Pulmonary artery endothelial cell (primary cell): Measurements from ENCODE around the gene NR3C2. TPM values are rescaled to one million over a fixed set of nuclear protein-coding genes. Genes with fewer than 3 reads are reported as not detected.
"Not testable (repeated sequence)": the region's sequence is repeated elsewhere in the genome, so short reads cannot be mapped to it uniquely, and the experiment has no call there.

Experiments used
- DNase-seq: peaks from one replicate; pipeline ENCODE4 v3.0.0-alpha.2; 2011; ENCODE audit warnings: low read depth, low spot score
- total RNA-seq: library from RNA; depleted of rRNA; stranded (reverse); fragments of >200 nt; gene quantifications from 2 replicates; pipeline ENCODE4 v1.2.3, GENCODE V29; 2014

NR3C2 gene
- total RNA-seq, 1 donor from 2014 or later = 7.6 TPM

DNA sequence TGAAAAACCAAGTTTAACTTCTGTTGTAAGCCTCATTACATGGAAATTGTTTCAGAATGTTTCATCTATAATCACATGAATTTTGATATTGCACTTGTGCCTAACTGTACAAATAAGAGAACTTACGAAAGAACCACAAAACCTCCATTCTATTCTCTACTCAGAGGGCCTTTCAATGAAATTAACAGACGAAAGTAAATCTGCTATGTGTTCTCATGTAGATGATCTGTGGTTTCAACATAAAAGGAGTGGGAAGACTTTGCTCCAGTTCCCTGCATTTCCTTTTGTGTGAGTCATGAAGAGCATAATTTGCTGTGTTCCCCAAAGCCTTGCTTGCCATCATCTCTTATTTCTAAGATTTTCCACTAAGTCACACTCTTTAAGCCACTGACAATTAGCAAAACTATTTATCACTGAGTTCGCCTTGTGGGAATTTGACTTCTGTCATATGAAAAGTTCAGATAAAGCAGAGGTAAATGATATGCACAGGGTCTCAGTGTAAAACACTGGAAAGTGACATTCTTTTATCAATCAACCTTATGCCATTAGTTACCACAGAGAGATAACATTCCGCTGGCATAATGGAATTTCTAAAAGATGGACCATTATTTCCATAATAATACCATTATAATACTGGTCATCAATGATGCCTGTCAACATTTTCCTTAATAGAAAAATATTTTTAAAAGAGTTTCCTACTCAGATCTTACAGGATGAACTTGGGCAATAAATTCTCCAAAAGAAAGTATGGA lies 329.8 kb downstream of the NR3C2 start:
- no peak for DNase-seq

DNA sequence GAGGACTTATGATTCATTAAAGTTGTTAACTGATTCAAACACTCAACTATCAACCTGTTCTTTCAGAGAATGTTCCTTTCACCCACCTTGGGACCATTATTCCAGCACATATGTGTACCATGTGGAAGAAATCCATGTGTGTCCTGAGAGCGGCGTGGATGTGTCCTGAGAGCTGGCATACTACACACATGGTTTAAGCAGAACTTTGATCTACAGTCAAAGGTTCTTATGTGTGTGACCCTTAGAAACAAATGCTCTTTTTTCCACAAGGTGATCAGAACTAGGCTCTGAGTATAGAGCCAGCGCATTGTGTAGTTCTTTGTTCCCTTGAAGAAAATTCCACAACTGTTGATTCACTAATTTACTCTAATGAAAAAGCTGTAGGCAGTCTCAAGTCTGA lies 332.0 kb downstream of the NR3C2 start:
- no peak for DNase-seq

DNA sequence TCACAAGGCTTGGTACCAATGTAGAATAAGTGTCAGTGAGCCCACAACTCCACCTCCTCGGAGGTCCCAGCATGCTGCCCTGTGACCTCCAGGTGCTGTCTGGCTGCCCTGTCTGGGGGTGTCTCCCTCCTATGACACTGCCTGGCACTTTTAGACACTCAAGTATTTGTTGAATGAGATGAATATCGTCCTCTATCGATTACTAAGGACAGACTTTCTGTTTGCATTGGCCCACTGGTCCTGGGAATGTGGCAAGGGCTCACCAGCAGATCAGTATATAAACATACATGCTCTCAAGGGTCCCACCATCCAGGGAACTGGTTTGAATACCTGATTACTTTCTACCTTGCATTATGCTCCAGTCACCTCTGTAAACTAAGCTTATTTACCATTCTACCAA lies 333.0 kb downstream of the NR3C2 start:
- DNase-seq = no peak

DNA sequence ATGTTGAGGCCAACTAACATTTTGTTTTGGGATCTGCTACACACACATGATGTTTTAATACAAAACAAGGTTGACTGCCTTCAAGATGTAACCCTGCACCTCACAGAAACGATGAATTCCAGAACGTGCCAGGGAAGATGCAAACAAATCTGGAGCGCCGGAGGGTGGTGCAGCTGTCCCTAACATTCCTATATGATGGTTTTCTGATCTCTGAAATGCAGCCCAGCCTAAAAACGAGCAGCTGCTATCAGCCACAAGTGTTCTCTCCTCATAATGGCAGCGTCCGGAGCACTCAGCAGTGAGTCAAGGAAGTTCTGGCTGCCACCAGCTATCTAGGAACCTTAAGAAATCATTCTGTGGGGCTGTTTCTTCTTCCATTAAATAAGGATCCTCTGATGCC lies 333.4 kb downstream of the NR3C2 start:
- DNase-seq = no peak

DNA sequence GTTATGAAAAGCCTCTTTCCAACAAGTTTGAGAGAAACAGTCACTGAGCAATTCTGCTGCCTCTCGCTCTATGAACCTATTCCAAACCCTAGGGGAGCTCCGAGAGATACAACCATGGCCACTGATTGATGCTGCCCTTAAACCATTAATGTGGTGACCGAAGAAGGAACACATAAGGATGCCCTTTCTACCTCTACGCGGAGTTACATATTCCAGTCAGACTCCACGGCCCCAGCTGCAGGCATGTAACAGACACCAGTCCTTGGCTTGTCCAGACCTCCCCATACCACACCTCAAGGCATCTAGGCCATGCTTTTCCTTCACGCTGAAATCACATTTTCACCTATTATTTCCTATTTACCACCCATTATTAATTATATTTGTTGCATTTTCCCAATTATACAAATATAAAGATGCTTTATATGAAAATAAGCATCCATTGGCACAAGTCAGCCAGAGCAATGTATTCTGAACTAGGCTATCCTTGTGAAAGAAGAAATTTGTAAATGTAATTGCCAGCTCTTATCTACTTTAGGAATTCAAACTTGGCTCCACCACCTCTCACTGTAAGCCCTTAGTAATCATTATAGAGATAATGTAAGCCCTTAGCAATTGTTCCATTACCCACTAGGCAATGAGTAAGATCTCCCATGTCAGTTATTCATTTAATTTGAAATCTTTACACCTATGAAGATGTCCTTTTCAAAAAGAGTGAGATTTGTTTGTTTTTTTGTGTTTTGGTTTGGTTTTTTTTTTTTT lies 338.4 kb downstream of the NR3C2 start:
- DNase-seq = no peak

DNA sequence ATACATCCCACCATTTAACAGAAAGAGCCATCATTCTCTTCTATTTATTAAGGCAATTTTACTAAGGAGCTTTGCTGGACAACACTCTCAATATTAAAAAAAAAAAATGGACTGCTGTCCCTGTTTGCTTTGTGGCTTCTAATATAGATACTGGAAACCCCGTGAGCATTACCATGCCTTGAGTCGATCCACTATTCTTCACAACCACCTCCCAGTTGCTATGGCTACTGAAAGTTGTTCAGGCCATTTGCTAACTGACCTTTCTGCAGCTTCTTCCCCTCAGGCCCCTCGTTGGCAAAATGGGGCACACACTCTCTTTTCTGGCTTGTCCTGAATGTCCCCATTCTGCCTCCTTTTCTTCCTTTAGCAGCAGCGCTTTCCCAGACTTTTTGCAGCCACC lies 340.4 kb downstream of the NR3C2 start:
- no peak for DNase-seq

DNA sequence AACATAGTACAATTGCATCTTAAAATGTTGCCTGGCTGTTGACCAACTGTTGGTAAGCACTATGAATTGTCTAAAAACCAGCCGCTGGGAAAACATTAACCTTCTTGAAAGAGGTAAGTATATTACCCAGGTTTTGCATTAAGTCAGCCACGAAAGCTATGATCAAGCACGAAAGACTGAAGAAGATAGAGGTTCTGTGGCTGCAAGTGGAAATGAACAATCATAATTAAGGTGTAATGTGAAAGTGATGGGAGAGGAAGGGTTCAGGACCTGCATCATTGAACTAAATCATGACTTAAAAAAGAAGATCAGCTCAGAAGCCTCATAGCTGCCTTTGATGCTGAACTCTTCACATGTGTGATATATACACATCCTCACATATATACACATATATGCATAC lies 341.0 kb downstream of the NR3C2 start:
- DNase-seq = no peak

DNA sequence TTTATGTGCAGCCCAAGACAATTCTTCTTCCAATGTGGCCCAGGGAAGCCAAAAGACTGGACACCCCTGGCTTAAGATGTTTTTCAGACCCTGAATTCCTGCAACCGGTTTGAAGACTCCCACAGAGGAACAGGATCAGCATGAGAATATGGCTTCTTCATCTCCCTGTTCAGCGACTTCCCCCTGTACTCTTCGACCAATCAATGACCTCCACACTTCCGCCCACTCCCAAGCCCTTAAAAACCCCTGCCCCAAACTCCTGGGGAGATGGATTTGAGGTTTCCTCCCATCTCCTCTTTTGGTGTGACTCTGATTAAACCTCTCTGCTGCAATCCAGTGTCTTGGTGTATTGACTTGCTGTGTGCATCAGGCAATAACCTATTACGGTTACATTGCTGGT lies 344.4 kb downstream of the NR3C2 start:
- no peak for DNase-seq

DNA sequence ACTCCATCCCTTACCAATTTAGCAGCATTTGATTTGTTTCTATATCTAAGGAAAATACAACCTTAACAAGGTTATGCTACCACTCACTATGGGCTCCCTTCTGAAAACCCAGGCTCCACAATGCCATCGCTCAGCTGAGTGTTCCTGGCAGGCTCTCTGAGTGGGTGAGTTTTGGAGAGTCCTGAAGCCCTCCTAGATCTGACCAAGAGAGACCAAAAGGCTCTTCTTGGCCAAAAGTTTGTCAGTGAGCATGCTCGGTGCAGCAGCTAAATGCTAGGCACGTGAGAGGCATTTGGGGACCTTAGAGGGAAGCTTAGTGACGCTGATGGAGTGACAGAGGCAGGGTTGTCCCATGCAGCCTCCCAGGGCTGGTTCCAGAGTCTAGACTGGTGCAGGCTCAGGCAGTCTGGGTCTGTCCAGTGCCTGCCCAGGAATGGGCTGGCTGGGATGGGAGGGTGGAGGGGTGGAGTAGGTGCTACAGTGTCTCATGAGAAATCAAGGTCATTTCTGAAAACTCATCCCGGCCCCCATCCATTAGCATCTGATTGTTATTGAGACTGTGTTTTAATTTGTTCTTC lies 346.8 kb downstream of the NR3C2 start:
- DNase-seq = no peak

DNA sequence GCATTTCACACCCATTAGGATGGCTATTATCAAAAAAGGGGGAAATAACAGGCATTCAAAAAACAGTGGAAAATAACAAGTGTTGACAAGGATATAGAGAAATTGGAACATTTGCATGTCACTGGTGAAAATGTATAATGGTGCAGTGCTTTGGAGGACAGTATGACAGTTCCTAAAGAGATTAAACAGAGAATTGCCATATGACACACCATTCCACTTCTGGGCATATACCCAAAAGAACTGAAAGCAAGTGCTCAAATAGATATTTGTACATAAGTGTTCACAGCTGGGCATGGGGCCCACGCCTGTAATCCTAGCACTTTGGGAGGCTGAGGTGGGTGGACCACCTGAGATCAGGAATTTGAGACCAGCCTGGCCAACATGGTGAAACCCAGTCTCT lies 348.1 kb downstream of the NR3C2 start:
- DNase-seq = no peak

DNA sequence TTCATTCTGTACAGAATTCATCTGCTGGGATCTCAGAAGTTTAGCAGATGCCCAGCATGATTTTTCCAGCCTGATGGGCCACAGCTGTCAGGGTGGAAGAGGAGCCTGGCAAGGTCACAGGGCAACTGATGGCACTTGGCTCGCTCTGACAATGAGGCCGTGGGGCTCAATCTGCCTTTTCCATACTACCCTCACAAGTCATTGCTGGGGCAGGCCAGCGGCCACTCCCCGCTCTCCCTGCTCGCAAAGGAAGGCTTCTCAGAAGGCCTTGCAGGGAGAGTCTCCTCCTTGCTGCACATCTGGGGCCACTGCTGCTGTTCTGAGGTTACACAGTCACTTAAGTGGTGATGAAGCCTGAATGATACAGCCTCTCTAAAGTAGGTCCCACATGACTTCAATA lies 349.1 kb downstream of the NR3C2 start:
- DNase-seq = no peak

DNA sequence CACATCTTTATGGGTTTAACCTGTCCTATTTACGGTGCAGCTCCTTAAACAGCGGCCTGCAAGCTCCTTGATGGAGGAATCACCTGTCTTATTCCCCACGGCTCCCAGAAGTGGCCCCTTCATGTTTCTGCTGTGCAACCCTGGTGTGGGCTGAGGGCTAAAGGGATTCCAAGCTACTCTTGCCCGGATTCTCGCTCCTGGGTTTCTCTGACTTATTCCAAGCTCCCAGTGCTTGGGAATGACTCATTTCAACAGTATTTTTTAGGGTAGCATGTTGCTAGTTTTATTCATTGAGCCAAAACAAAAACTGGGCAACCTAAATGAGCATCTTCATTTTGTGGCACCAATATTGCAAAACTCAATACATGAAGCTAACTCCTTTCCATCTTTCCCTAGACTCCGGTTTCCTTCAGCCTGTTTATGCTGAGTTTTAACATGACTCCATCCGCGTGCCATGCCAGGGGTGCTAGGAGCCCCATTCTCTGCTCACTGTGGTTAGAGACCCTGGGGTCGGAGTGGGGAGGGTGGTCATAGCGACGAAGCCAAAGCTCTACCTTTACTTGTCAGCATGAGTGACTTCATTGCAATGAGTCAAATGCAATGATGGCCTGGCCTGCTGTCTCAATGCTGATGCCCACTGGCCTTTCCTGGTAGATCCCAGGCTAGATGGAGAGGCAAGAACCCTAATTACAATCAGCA lies 349.7 kb downstream of the NR3C2 start:
- no peak for DNase-seq

DNA sequence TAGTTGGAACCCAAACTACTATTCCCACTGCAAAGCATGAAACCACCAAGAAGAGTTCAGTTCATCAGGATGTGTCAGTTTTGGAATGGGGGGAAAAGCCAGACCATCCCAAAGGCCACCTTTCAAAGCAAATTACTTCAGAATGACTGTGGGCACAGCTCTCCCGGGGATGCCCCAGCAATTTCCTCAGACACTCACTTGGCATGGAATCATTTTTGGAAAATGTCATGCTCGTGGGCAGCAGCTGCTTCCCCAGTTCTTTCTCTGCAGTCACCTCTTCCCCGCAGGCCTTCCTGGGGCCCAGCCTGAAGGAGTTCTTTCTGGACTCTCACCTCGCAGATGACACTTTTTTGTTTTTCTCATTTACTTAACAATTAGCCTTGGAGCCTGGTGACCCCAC lies 350.3 kb downstream of the NR3C2 start:
- no peak for DNase-seq

DNA sequence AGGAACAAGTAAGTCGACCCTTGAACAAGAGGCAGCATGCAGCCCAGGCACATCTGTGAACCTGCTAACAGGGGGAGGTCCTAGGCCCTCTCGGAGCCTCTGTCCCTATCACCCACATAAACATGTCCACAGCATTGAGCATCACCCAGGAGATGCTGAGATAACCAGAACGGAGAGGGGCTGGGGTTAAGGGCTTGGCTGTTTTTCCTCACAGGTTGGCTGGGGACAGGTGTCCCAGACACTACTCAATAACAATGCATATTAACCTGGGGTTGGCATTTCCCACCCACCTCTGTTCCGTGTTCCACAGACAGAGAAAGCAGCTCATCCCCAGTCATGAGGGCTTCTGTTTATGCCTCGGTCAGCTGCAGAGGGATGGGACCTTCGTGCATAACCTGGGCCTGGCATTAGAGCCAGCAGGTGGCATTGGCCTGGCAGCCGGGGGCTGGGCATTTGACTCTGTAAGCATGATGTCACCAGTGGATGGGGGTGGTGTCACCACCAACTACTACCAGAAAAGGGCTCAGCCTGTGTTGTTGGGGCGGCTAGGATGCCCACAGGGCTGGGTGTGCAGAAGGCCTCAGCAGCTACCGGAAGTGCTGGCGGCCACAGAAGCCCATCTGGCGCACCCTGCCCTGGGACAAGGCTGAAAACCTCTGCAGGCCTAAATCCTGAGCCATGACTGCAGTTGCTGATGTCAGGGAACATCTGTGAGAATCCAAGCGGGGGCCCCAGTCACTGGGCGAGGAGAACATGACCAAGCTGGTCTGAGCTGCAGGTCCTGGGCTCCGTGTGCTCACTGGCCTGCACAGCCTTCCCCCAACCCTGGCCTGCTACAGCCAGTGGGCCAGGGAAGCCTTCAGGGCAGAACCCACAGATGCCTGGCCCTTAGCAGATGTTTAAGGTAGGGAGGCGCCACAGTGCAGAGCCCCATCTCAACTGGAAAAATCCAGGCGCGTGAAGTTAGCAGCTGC lies 351.4 kb downstream of the NR3C2 start:
- DNase-seq = no peak

DNA sequence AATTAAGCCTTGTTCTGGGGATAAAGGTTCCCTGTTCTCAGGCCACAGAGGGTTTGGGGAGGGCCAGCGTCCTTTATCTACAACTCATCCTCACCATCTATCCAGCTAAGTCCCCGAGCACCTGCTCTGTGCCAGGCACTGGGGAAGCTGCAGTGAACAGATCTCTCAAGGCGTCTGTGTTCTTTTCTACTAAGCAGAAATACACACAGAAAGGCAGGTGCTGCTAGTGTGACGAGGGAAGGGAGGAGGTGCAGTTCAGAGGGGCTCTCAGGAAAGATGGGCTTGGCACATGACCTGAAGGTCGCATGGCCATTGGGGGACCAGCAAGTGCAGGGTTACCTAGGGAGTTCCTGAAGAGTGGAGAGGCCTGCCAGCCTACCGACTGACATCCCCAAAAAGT lies 352.2 kb downstream of the NR3C2 start:
- no peak for DNase-seq

DNA sequence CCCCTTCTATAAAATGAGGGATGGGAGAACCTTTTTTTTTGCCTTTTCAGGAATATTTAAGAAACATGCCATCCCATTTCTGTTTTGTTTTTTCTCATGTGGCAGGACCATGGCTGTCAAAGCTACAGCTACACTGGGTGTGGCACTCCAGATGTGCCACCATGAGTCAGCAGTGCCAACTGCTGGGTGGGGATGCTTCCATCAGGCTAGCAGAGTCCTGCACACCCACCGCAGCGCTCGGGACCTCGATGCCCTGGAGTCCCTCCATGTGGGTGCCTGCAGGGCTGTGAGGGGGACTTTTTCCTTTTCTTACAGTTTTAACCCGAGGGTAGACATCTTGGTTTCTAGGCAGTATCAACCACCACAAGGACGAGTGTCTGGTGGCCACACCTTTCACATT lies 352.6 kb downstream of the NR3C2 start:
- DNase-seq = no peak

DNA sequence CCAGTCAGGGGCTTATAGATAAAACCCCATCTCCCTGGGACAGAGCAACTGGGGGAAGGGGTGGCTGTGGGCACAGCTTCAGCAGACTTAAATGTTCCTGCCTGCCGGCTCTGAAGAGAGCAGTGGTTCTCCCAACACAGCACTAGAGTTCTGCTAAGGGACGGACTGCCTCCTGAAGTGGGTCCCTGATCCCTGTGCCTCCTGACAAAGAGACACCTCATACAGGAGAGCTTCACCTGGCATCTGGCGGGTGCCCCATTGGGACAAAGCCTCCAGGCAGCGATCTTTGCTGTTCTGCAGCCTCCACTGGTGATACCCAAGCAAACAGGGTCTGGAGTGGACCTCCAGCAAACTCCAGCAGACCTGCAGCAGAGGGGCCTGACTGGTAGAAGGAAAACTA lies 359.1 kb downstream of the NR3C2 start:
- not testable (repeated sequence) for DNase-seq

DNA sequence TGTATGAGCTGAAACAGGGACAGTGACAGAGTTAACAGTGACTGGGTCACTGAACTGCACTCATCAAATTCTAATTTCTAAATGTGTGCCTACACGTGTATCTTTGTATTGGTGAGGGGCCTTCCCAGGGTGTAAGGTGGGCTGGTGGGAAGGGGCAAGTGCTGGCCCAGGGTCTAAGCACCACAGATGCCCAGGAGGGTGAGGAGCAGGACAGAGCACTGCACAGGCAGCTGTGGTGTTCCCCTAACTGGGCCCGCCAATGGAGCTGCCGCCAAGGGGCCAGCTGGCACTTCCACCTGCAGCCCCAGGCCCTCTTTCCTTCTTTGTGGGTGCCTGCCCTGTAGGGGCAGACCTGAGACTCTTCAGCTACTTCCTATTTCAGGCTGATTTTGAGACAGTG lies 360.5 kb downstream of the NR3C2 start:
- no peak for DNase-seq

DNA sequence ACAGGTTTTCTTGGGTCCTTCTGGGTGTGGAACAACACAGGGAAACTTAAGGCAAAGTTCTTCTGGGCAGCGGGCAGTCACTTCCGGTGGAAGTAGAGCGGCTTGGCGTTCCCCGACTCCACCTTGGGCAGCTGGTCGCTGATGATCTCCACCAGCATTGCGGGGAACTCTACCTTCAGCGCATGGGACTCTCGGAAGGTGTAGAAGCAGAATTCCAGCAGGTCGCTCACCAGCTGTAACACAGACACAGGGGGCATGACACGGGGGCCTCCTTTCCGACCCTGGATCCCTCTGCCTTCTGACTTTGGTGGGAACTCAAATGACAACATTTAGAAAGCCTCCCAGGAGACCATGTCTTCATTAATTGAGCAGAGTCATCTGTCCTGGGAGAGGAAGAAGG lies 360.9 kb downstream of the NR3C2 start:
- no peak for DNase-seq

DNA sequence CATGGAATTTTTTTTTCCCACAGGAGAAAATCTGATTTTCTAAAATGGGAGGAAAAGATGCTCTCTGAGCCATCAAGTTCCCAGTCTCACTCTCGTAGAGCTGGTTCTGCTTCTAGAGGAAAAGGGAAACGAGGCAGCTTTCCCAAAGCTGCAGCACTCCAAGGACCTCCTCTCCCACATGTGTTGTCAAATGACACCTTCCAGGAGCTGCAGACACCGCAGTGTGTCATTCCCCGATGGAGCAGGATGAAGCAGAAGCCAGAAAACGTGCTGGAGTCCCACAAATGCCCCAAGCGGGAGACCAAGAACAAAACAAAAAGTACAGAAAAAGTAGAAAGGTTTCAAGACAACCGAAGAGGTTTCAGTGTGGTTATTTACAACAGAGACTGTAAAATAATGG lies 362.3 kb downstream of the NR3C2 start:
- DNase-seq = no peak

DNA sequence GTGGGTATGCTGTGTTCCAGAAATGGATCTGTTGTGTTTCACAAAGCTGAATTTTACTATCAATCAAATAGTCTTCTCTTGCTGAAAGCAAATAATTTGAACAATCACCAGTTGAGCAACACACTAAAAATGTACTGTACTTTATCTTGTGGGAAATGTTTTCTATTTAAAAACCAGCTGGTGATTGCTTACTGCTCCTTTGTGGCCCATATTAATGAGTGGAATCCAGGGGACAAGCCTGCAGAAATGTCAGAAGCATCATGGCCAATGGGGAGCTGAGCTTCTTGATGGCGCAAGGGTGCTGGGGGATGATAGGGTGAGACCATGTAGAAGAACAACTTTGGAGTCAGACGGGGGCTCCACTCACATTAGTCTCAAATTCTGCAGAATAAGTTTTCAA lies 364.2 kb downstream of the NR3C2 start:
- no peak for DNase-seq
